ENCODE data around the gene FXYD5. TPM values are rescaled to one million over a fixed set of nuclear protein-coding genes. Genes with fewer than 3 reads are reported as not detected.

Gene FXYD5
- total RNA-seq, 1 experiment from 2014 or later, result 123 TPM

DNA sequence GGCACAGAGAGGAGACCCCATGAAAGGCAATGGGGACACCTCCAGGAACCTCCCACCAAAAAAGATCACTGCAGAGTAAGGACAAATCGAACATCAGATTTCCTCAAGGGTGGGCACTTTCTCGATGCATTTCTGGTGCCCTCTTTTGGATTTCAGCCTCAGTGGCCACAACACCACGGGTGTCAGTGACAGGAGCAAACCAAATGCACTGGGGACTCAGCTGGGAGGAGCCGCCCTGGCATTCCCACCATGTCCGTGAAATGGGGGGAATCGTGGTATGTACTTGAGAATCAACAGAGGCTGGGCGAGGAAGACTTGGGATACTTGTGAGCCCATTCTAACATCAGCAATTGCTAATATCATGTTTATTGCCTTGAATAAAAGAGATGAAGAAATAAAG, 57.7 kb downstream of the FXYD5 start:
- BruUV-seq (replicated peaks), result no TSS peak
- no peak for DNase-seq (ENCODE audit: low read depth, low spot score)
- Histone ChIP-seq H3K9me3 (ENCODE audit: control insufficient read depth in 1 of 2, insufficient read depth in 1 of 2, low read depth in 1 of 2, low read length in 2 of 2) (peaks cover 0 to 7% of the 10 kb centered on the region in 2 experiments; a peak in 2 of 4 replicates), H2AFZ (ENCODE audit: low read depth, low read length, poor library complexity, severe bottlenecking) (no peak overlapping the region), H3K27ac (ENCODE audit: low read depth, low read length) (no peak overlapping the region), H3K4me3 (replicated peaks in 1 of 2; ENCODE audit: low read depth in 1 of 2, low read length in 2 of 2) (no peak overlapping the region), H4K20me1 (ENCODE audit: insufficient read depth) (no peaks in the 10 kb centered on the region), H3K4me1 (ENCODE audit: control insufficient read depth in 1 of 2, insufficient read depth in 2 of 2, low read length in 2 of 2) (peaks cover 20 to 50% of the 10 kb centered on the region in 2 experiments), H3K9me2 (ENCODE audit: insufficient read depth) (no peaks in the 10 kb centered on the region), H3K4me2 (ENCODE audit: low read length) (no peak overlapping the region), H3K9ac (ENCODE audit: low read length) (no peak overlapping the region), H3K36me3 (ENCODE audit: control insufficient read depth in 1 of 2, insufficient read depth in 2 of 2, low read length in 2 of 2) (no peaks in the 10 kb centered on the region), H3K79me2 (ENCODE audit: insufficient read depth, low read length) (no peaks in the 10 kb centered on the region), H3K27me3 (ENCODE audit: insufficient read depth, low read length) (no peaks in the 10 kb centered on the region)
- no peak for ATAC-seq
- ChIA-PET CTCF (no interaction called here), RAD21 (ENCODE audit: low non-redundant PET in 1 of 2, low total read pairs in 2 of 2, uncharacterized antibody in 2 of 2, unreplicated experiment in 2 of 2) (no interaction called here), POLR2A (no interaction called here)
- TF ChIP-seq RAD21 (IDR thresholded peaks at IDR 0.05; ENCODE audit: low read depth) (peak; percentile 13; the same call in 1 of the 2 replicates), ZNF274 (IDR thresholded peaks at IDR 0.05; ENCODE audit: low read depth, low read length) (no peak)
- intact Hi-C loops (cut with micrococcal nuclease), result no loop called here

- peak overlapping the region; percentile 1 to 54; a peak in 2 of 4 replicates for H3K4me3 ChIP-seq (replicated peaks in 1 of 2; ENCODE audit: low read depth in 1 of 2, low read length in 2 of 2)
- DNase-seq (ENCODE audit: low read depth, low spot score), result peak; percentile 87
- intact Hi-C loops (cut with micrococcal nuclease), result no loop called here
- no peaks in the 10 kb centered on the region for H3K36me3 ChIP-seq (ENCODE audit: control insufficient read depth in 1 of 2, insufficient read depth in 2 of 2, low read length in 2 of 2)
- H3K9me3 ChIP-seq (ENCODE audit: control insufficient read depth in 1 of 2, insufficient read depth in 1 of 2, low read depth in 1 of 2, low read length in 2 of 2), result peaks cover 0 to 7% of the 10 kb centered on the region in 2 experiments; a peak in 2 of 4 replicates
- H3K9ac ChIP-seq (ENCODE audit: low read length), result peak overlapping the region; percentile 21; the same call in 1 of the 2 replicates
- no TSS peak for BruUV-seq (replicated peaks)
- H4K20me1 ChIP-seq (ENCODE audit: insufficient read depth), result no peaks in the 10 kb centered on the region
- H3K27me3 ChIP-seq (ENCODE audit: insufficient read depth, low read length), result no peaks in the 10 kb centered on the region
- CTCF ChIA-PET, result no interaction called here
- RAD21 ChIA-PET (ENCODE audit: low non-redundant PET in 1 of 2, low total read pairs in 2 of 2, uncharacterized antibody in 2 of 2, unreplicated experiment in 2 of 2), result interaction anchor here in 1 of 2 experiments (0.7 kb wide), 1 partner anchor 73 kb away, joined by 3 read pairs; no protein-coding TSS in a partner anchor
- H3K4me1 ChIP-seq (ENCODE audit: control insufficient read depth in 1 of 2, insufficient read depth in 2 of 2, low read length in 2 of 2), result peaks cover 20 to 46% of the 10 kb centered on the region in 2 experiments
- H3K79me2 ChIP-seq (ENCODE audit: insufficient read depth, low read length), result no peaks in the 10 kb centered on the region
- ATAC-seq, result peak; percentile 82
- no peaks in the 10 kb centered on the region for H3K9me2 ChIP-seq (ENCODE audit: insufficient read depth)
- H2AFZ ChIP-seq (ENCODE audit: low read depth, low read length, poor library complexity, severe bottlenecking), result peak overlapping the region; percentile 14
- peak overlapping the region; percentile 38 for H3K27ac ChIP-seq (ENCODE audit: low read depth, low read length)
- POLR2A ChIA-PET, result no interaction called here
- H3K4me2 ChIP-seq (ENCODE audit: low read length), result peak overlapping the region; percentile 95
- TF ChIP-seq EZH2 (IDR thresholded peaks at IDR 0.05) (no peak), YY1 (IDR thresholded peaks at IDR 0.05; ENCODE audit: extremely low read depth, insufficient replicate concordance, low read depth, low read length) (no peak), POLR2AphosphoS5 (IDR thresholded peaks at IDR 0.05; ENCODE audit: low read depth, low read length) (peak; percentile 73), ELF1 (IDR thresholded peaks at IDR 0.05; ENCODE audit: borderline replicate concordance, low read depth) (no peak), RAD21 (IDR thresholded peaks at IDR 0.05; ENCODE audit: low read depth) (no peak), EGR1 (IDR thresholded peaks at IDR 0.05; ENCODE audit: low read depth) (no peak), SP1 (IDR thresholded peaks at IDR 0.05; ENCODE audit: low read depth) (peak; percentile 87), SIN3A (IDR thresholded peaks at IDR 0.05; ENCODE audit: low read depth) (peak; percentile 86), EZH2phosphoT487 (IDR thresholded peaks at IDR 0.05; ENCODE audit: borderline replicate concordance) (no peak), SRF (IDR thresholded peaks at IDR 0.05; ENCODE audit: low read depth) (0 out of 2 replicates have a peak, but pooled peaks have one; percentile 11), CBX3 (IDR thresholded peaks at IDR 0.05; ENCODE audit: low read depth) (peak; percentile 81), ZFX (IDR thresholded peaks at IDR 0.05) (no peak), CTCF (IDR thresholded peaks at IDR 0.05 in 2 of 3, conservative IDR thresholded peaks at IDR 0.05 in 1 of 3; ENCODE audit: borderline replicate concordance in 1 of 3, insufficient read depth in 1 of 3, low read depth in 2 of 3, low read length in 2 of 3) (no peak)
- TF ChIP-seq, protein P1, sequence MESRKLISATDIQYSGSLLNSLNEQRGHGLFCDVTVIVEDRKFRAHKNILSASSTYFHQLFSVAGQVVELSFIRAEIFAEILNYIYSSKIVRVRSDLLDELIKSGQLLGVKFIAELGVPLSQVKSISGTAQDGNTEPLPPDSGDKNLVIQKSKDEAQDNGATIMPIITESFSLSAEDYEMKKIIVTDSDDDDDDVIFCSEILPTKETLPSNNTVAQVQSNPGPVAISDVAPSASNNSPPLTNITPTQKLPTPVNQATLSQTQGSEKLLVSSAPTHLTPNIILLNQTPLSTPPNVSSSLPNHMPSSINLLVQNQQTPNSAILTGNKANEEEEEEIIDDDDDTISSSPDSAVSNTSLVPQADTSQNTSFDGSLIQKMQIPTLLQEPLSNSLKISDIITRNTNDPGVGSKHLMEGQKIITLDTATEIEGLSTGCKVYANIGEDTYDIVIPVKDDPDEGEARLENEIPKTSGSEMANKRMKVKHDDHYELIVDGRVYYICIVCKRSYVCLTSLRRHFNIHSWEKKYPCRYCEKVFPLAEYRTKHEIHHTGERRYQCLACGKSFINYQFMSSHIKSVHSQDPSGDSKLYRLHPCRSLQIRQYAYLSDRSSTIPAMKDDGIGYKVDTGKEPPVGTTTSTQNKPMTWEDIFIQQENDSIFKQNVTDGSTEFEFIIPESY (IDR thresholded peaks at IDR 0.05; ENCODE audit: extremely low read depth, insufficient replicate concordance, low read length), result peak; percentile 50
Measured at GRCh38 chr19:35213663-35214632, 59.4 kb downstream of the FXYD5 start.
